ENCODE results near the gene MS4A8. TPM values are rescaled to one million over a fixed set of nuclear protein-coding genes. Genes with fewer than 3 reads are reported as not detected.

Gene MS4A8
- total and polyA plus RNA-seq, 2 of the 4 experiments (the other 2 are of a cell fraction) = not detected

DNA sequence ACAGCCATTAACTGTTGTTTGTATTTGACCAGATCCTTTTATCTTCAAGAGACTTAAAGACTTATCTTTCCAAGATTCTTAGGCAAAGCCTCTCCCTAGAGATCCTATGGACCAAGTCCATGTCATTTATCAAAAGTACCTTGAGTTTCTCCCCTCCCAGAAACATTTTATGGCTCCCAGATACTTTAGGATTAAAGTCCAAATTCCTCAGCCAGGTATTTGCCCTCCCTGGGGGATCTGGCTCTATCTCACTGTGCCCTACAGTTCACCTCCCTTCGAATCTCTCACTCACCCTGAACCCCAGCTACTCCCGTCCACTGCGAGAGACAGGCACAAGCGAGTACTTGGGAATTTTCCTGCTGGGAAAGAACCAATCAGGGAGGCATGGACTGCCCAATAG lies 11.9 kb downstream of the MS4A8 start:
- Histone ChIP-seq H3K27me3 (ENCODE audit: control insufficient read depth, insufficient read depth, low read length) (no peaks in the 10 kb centered on the region), H2AFZ (replicated peaks; ENCODE audit: low read length, poor library complexity) (no peak overlapping the region), H4K91ac (ENCODE audit: insufficient read depth, low read depth, low read length) (no peak overlapping the region), H3K18ac (ENCODE audit: low read depth, low read length) (no peak overlapping the region), H3K79me1 (ENCODE audit: low read depth in 1 of 2, low read length in 2 of 2) (no peaks in the 10 kb centered on the region), H3K56ac (ENCODE audit: extremely low read depth, insufficient read depth, low read length) (no peak overlapping the region), H2AK5ac (ENCODE audit: low read depth, low read length) (no peak overlapping the region), H3K23ac (ENCODE audit: low read depth, low read length) (no peak overlapping the region), H4K5ac (ENCODE audit: low read depth, low read length) (no peak overlapping the region), H3K36me3 (ENCODE audit: control insufficient read depth, insufficient read depth, low read length) (no peaks in the 10 kb centered on the region), H3K27ac (ENCODE audit: insufficient read depth, low read length) (no peak overlapping the region), H2BK20ac (ENCODE audit: low read depth, low read length) (no peak overlapping the region), H3K4me1 (ENCODE audit: control insufficient read depth, insufficient read depth, low read length) (no peaks in the 10 kb centered on the region), H3K4me3 (ENCODE audit: insufficient read depth, low read depth, low read length) (no peak overlapping the region), H3K9me1 (ENCODE audit: insufficient read depth, low read length) (no peaks in the 10 kb centered on the region), H4K8ac (ENCODE audit: low read depth in 2 of 2, low read length in 2 of 2) (no peak overlapping the region), H2BK120ac (ENCODE audit: low read depth, low read length) (no peak overlapping the region), H4K20me1 (ENCODE audit: insufficient read depth, low read length) (no peaks in the 10 kb centered on the region), H3K4ac (ENCODE audit: low read depth, low read length) (no peak overlapping the region), H3K9ac (ENCODE audit: low read depth, low read length) (no peak overlapping the region), H2BK5ac (ENCODE audit: low read depth, low read length, poor library complexity, severe bottlenecking) (no peak overlapping the region), H2AK9ac (replicated peaks; ENCODE audit: low read depth, low read length, poor library complexity) (no peak overlapping the region), H3K4me2 (ENCODE audit: low read depth, low read length) (no peak overlapping the region), H3K14ac (replicated peaks; ENCODE audit: low read depth, low read length) (no peak overlapping the region), H3K9me3 (ENCODE audit: control insufficient read depth, insufficient read depth, low read length) (no peaks in the 10 kb centered on the region), H2BK15ac (ENCODE audit: low read depth, low read length) (no peak overlapping the region)
- TF ChIP-seq, protein P1, sequence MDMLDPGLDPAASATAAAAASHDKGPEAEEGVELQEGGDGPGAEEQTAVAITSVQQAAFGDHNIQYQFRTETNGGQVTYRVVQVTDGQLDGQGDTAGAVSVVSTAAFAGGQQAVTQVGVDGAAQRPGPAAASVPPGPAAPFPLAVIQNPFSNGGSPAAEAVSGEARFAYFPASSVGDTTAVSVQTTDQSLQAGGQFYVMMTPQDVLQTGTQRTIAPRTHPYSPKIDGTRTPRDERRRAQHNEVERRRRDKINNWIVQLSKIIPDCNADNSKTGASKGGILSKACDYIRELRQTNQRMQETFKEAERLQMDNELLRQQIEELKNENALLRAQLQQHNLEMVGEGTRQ (IDR thresholded peaks at IDR 0.05; ENCODE audit: low read depth, low read length) = no peak
- TF ChIP-seq SMC3 (IDR thresholded peaks at IDR 0.05; ENCODE audit: low read depth, low read length) (no peak), MAFK (IDR thresholded peaks at IDR 0.05; ENCODE audit: low read depth, low read length) (no peak), POLR2A (IDR thresholded peaks at IDR 0.05; ENCODE audit: low read depth, low read length) (no peak), NFE2L2 (IDR thresholded peaks at IDR 0.05; ENCODE audit: low read depth, low read length) (no peak), MXI1 (IDR thresholded peaks at IDR 0.05; ENCODE audit: borderline replicate concordance, low read depth, low read length) (no peak), RCOR1 (IDR thresholded peaks at IDR 0.05; ENCODE audit: insufficient replicate concordance, low read length) (no peak), CHD1 (IDR thresholded peaks at IDR 0.05; ENCODE audit: low read depth, low read length) (no peak), CEBPB (IDR thresholded peaks at IDR 0.05; ENCODE audit: low read depth, low read length) (no peak), RFX5 (IDR thresholded peaks at IDR 0.05; ENCODE audit: low read depth, low read length) (no peak), BHLHE40 (IDR thresholded peaks at IDR 0.05; ENCODE audit: low read depth, low read length) (no peak), FOS (IDR thresholded peaks at IDR 0.05; ENCODE audit: low read depth, low read length) (no peak), RAD21 (IDR thresholded peaks at IDR 0.05; ENCODE audit: low read length) (no peak)
- TF ChIP-seq, protein P2, sequence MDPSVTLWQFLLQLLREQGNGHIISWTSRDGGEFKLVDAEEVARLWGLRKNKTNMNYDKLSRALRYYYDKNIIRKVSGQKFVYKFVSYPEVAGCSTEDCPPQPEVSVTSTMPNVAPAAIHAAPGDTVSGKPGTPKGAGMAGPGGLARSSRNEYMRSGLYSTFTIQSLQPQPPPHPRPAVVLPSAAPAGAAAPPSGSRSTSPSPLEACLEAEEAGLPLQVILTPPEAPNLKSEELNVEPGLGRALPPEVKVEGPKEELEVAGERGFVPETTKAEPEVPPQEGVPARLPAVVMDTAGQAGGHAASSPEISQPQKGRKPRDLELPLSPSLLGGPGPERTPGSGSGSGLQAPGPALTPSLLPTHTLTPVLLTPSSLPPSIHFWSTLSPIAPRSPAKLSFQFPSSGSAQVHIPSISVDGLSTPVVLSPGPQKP (IDR thresholded peaks at IDR 0.05; ENCODE audit: borderline replicate concordance, low read depth, low read length) = no peak
- TF ChIP-seq, protein P3, sequence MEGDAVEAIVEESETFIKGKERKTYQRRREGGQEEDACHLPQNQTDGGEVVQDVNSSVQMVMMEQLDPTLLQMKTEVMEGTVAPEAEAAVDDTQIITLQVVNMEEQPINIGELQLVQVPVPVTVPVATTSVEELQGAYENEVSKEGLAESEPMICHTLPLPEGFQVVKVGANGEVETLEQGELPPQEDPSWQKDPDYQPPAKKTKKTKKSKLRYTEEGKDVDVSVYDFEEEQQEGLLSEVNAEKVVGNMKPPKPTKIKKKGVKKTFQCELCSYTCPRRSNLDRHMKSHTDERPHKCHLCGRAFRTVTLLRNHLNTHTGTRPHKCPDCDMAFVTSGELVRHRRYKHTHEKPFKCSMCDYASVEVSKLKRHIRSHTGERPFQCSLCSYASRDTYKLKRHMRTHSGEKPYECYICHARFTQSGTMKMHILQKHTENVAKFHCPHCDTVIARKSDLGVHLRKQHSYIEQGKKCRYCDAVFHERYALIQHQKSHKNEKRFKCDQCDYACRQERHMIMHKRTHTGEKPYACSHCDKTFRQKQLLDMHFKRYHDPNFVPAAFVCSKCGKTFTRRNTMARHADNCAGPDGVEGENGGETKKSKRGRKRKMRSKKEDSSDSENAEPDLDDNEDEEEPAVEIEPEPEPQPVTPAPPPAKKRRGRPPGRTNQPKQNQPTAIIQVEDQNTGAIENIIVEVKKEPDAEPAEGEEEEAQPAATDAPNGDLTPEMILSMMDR (conservative IDR thresholded peaks at IDR 0.05; ENCODE audit: low read depth, low read length) = no peak
- DNase-seq = no peak
- CTCF ChIA-PET = no interaction called here
- BruUV-seq (replicated peaks) = no TSS peak
- POLR2A ChIA-PET (ENCODE audit: unreplicated experiment) = no interaction called here
- WGBS, 2 experiments (ENCODE audit: extremely low coverage in 2 of 2, insufficient read length in 1 of 2) = no CpG with 5 or more reads among the region's 4 CpGs
- dilution Hi-C loops (cut with HindIII; ENCODE audit: low sequenced_read_pairs, unreplicated experiment) (no loop called here), intact Hi-C loops (cut with micrococcal nuclease) (no loop called here), in situ Hi-C loops (cut with MboI; ENCODE audit: low sequenced_read_pairs) (no loop called here)
- no peak for ATAC-seq (ENCODE audit: low read depth)

Data from IMR-90 (cell line).